ENCODE data around the gene PDHX. TPM values are rescaled to one million over a fixed set of nuclear protein-coding genes. Genes with fewer than 3 reads are reported as not detected.

Gene PDHX
- total RNA-seq, 4 donors from 2014 or later: 18.0 to 30.5 (median 26.2) TPM

- intact Hi-C loops (cut with DNase I; ENCODE audit: low total_unique reads): loop anchor here (5.0 kb wide), 1 partner anchor 139 kb away; no protein-coding TSS in a partner anchor
- DNase-seq (ENCODE audit: low spot score in 2 of 2): no peak
- no peak overlapping the region for H3K4me3 ChIP-seq (ENCODE audit: low read depth, poor library complexity, severe bottlenecking)
- WGBS, 2 donors: 44 to 51% methylated on average over 3 of the region's 3 CpGs
- TF ChIP-seq POLR2A (IDR thresholded peaks at IDR 0.05) (no peak), CTCF (IDR thresholded peaks at IDR 0.05) (no peak)
Observed at GRCh38 chr11:35003658-35004057, 87.2 kb downstream of the PDHX start.

GRCh38 chr11:35005141-35005780 is 88.8 kb downstream of the PDHX start:
- no peak overlapping the region for H3K4me3 ChIP-seq (ENCODE audit: low read depth, poor library complexity, severe bottlenecking)
- DNase-seq (ENCODE audit: low spot score in 2 of 2): no peak
- WGBS, 2 donors: 57 to 63% methylated on average over 4 of the region's 4 CpGs
- intact Hi-C loops (cut with DNase I; ENCODE audit: low total_unique reads): no loop called here
- TF ChIP-seq CTCF (IDR thresholded peaks at IDR 0.05) (no peak), POLR2A (IDR thresholded peaks at IDR 0.05) (no peak)

- H3K4me3 ChIP-seq (ENCODE audit: low read depth, poor library complexity, severe bottlenecking): no peak overlapping the region
- 73 to 85% methylated on average over 8 of the region's 8 CpGs for WGBS, 2 donors
- TF ChIP-seq CTCF (IDR thresholded peaks at IDR 0.05) (no peak), POLR2A (IDR thresholded peaks at IDR 0.05) (no peak)
- intact Hi-C loops (cut with DNase I; ENCODE audit: low total_unique reads): no loop called here
- DNase-seq (ENCODE audit: low spot score in 2 of 2): no peak
Observed at GRCh38 chr11:35006389-35007128, 90.1 kb downstream of the PDHX start.

- intact Hi-C loops (cut with DNase I; ENCODE audit: low total_unique reads): no loop called here
- TF ChIP-seq CTCF (IDR thresholded peaks at IDR 0.05) (no peak), POLR2A (IDR thresholded peaks at IDR 0.05) (no peak)
- H3K4me3 ChIP-seq (ENCODE audit: low read depth, poor library complexity, severe bottlenecking): no peak overlapping the region
- 66 to 74% methylated on average over 2 of the region's 2 CpGs for WGBS, 2 donors
- DNase-seq (ENCODE audit: low spot score in 2 of 2): no peak
Observed at GRCh38 chr11:35007277-35007676, 90.9 kb downstream of the PDHX start.

GRCh38 chr11:35009191-35009943 is 92.9 kb downstream of the PDHX start:
- intact Hi-C loops (cut with DNase I; ENCODE audit: low total_unique reads): no loop called here
- DNase-seq (ENCODE audit: low spot score in 2 of 2): no peak
- no peak overlapping the region for H3K4me3 ChIP-seq (ENCODE audit: low read depth, poor library complexity, severe bottlenecking)
- 37 to 42% methylated on average over 5 of the region's 5 CpGs for WGBS, 2 donors
- no peak for TF ChIP-seq CTCF (IDR thresholded peaks at IDR 0.05)
- no peak for TF ChIP-seq POLR2A (IDR thresholded peaks at IDR 0.05)
